B cell (primary cell): ENCODE measurements around the gene EYS.

ENCODE experiments used
- CTCF ChIP-seq: fragments of 200-600 bp; IDR thresholded peaks from one replicate; pipeline ENCODE4 v1.8.0; 2022; ENCODE audit warnings: antibody characterized with exemption, mild to moderate bottlenecking
- EZH2 ChIP-seq: IDR thresholded peaks from 2 replicates; pipeline ENCODE4 v1.6.1; 2012; ENCODE audit warnings: borderline replicate concordance, low read depth, mild to moderate bottlenecking, moderate library complexity, low read length; ENCODE audit not compliant: insufficient read depth, poor library complexity, severe bottlenecking

GRCh38 chr6:63821442-63821841, 1885.6 kb downstream of the EYS start:
- TF ChIP-seq EZH2 (no peak), CTCF (no peak)
